Measurements from ENCODE around the gene TBC1D16.
"Not testable (repeated sequence)": the region's sequence is repeated elsewhere in the genome, so short reads cannot be mapped to it uniquely, and the experiment has no call there.

The TBC1D16 gene

GRCh38 chr17:79959042-79959441 is 76.6 kb downstream of the TBC1D16 start:
- H3K4me1 ChIP-seq (ENCODE audit: insufficient read depth, low read length), result no peaks in the 10 kb centered on the region; the same call in 1 of the 2 replicates
- H3K27me3 ChIP-seq (ENCODE audit: insufficient read depth, low read length, poor library complexity), result no peaks in the 10 kb centered on the region
- no peaks in the 10 kb centered on the region for H3K9me3 ChIP-seq (ENCODE audit: insufficient read depth, low read length, severe bottlenecking)
- ATAC-seq (ENCODE audit: insufficient read depth, low read depth), result no peak
- H3K36me3 ChIP-seq (ENCODE audit: insufficient read depth, low read length), result no peaks in the 10 kb centered on the region
- no peak overlapping the region for H2AFZ ChIP-seq (ENCODE audit: low read depth, low read length)
- no peak overlapping the region for H3K9ac ChIP-seq (ENCODE audit: low read depth, low read length)
- DNase-seq, result no peak
- H3K4me2 ChIP-seq (ENCODE audit: insufficient read depth, low read length), result no peak overlapping the region
- H3K4me3 ChIP-seq (ENCODE audit: low read depth in 1 of 2, low read length in 2 of 2), result no peak overlapping the region
- H3K27ac ChIP-seq (ENCODE audit: low read length), result no peak overlapping the region
- no peaks in the 10 kb centered on the region for H4K20me1 ChIP-seq (ENCODE audit: insufficient read depth, low read length)
- no peak for TF ChIP-seq EZH2 (IDR thresholded peaks at IDR 0.05; ENCODE audit: borderline replicate concordance, low read depth, low read length, severe bottlenecking)
- TF ChIP-seq, protein P1, sequence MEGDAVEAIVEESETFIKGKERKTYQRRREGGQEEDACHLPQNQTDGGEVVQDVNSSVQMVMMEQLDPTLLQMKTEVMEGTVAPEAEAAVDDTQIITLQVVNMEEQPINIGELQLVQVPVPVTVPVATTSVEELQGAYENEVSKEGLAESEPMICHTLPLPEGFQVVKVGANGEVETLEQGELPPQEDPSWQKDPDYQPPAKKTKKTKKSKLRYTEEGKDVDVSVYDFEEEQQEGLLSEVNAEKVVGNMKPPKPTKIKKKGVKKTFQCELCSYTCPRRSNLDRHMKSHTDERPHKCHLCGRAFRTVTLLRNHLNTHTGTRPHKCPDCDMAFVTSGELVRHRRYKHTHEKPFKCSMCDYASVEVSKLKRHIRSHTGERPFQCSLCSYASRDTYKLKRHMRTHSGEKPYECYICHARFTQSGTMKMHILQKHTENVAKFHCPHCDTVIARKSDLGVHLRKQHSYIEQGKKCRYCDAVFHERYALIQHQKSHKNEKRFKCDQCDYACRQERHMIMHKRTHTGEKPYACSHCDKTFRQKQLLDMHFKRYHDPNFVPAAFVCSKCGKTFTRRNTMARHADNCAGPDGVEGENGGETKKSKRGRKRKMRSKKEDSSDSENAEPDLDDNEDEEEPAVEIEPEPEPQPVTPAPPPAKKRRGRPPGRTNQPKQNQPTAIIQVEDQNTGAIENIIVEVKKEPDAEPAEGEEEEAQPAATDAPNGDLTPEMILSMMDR (IDR thresholded peaks at IDR 0.05; ENCODE audit: borderline replicate concordance, extremely low read depth, low read length, poor library complexity, severe bottlenecking), result no peak
- no peaks in the 10 kb centered on the region for H3K79me2 ChIP-seq (ENCODE audit: insufficient read depth, low read length)

GRCh38 chr17:79956853-79957252 is 78.8 kb downstream of the TBC1D16 start:
- TF ChIP-seq EZH2 (IDR thresholded peaks at IDR 0.05; ENCODE audit: borderline replicate concordance, low read depth, low read length, severe bottlenecking), result no peak
- TF ChIP-seq, protein P1 (IDR thresholded peaks at IDR 0.05; ENCODE audit: borderline replicate concordance, extremely low read depth, low read length, poor library complexity, severe bottlenecking), result no peak
- no peaks in the 10 kb centered on the region for H3K79me2 ChIP-seq (ENCODE audit: insufficient read depth, low read length)
- H3K9ac ChIP-seq (ENCODE audit: low read depth, low read length), result no peak overlapping the region

GRCh38 chr17:79956441-79956735 is 79.3 kb downstream of the TBC1D16 start:
- not testable (repeated sequence) for H3K4me3 ChIP-seq (ENCODE audit: low read depth in 1 of 2, low read length in 2 of 2); ATAC-seq (ENCODE audit: insufficient read depth, low read depth); H3K9me3 ChIP-seq (ENCODE audit: insufficient read depth, low read length, severe bottlenecking); H4K20me1 ChIP-seq (ENCODE audit: insufficient read depth, low read length); H3K4me2 ChIP-seq (ENCODE audit: insufficient read depth, low read length); H3K4me1 ChIP-seq (ENCODE audit: insufficient read depth, low read length); H3K9ac ChIP-seq (ENCODE audit: low read depth, low read length); H3K27me3 ChIP-seq (ENCODE audit: insufficient read depth, low read length, poor library complexity); DNase-seq; H3K36me3 ChIP-seq (ENCODE audit: insufficient read depth, low read length); H3K27ac ChIP-seq (ENCODE audit: low read length); H2AFZ ChIP-seq (ENCODE audit: low read depth, low read length); H3K79me2 ChIP-seq (ENCODE audit: insufficient read depth, low read length)

More at GRCh38 chr17:79956853-79957252, 78.8 kb downstream of the TBC1D16 start:
- ATAC-seq (ENCODE audit: insufficient read depth, low read depth), result no peak
- no peak overlapping the region for H3K27ac ChIP-seq (ENCODE audit: low read length)
- no peak overlapping the region for H2AFZ ChIP-seq (ENCODE audit: low read depth, low read length)
- H3K4me2 ChIP-seq (ENCODE audit: insufficient read depth, low read length), result no peak overlapping the region
- H3K36me3 ChIP-seq (ENCODE audit: insufficient read depth, low read length), result no peaks in the 10 kb centered on the region
- H3K4me3 ChIP-seq (ENCODE audit: low read depth in 1 of 2, low read length in 2 of 2), result no peak overlapping the region
- no peak for DNase-seq
- no peaks in the 10 kb centered on the region; the same call in 1 of the 2 replicates for H3K4me1 ChIP-seq (ENCODE audit: insufficient read depth, low read length)
- H4K20me1 ChIP-seq (ENCODE audit: insufficient read depth, low read length), result no peaks in the 10 kb centered on the region
- no peaks in the 10 kb centered on the region for H3K9me3 ChIP-seq (ENCODE audit: insufficient read depth, low read length, severe bottlenecking)
- H3K27me3 ChIP-seq (ENCODE audit: insufficient read depth, low read length, poor library complexity), result no peaks in the 10 kb centered on the region

- TF ChIP-seq, protein P1 (IDR thresholded peaks at IDR 0.05; ENCODE audit: borderline replicate concordance, extremely low read depth, low read length, poor library complexity, severe bottlenecking), result no peak
- no peak for TF ChIP-seq EZH2 (IDR thresholded peaks at IDR 0.05; ENCODE audit: borderline replicate concordance, low read depth, low read length, severe bottlenecking)
- no peak for DNase-seq
- H4K20me1 ChIP-seq (ENCODE audit: insufficient read depth, low read length), result no peaks in the 10 kb centered on the region
Measured at GRCh38 chr17:79955691-79956440, 79.8 kb downstream of the TBC1D16 start.

More at GRCh38 chr17:79955691-79956440, 79.8 kb downstream of the TBC1D16 start:
- Histone ChIP-seq H3K9ac (ENCODE audit: low read depth, low read length) (no peak overlapping the region), H3K9me3 (ENCODE audit: insufficient read depth, low read length, severe bottlenecking) (no peaks in the 10 kb centered on the region), H2AFZ (ENCODE audit: low read depth, low read length) (no peak overlapping the region), H3K27me3 (ENCODE audit: insufficient read depth, low read length, poor library complexity) (no peaks in the 10 kb centered on the region), H3K4me2 (ENCODE audit: insufficient read depth, low read length) (no peak overlapping the region), H3K79me2 (ENCODE audit: insufficient read depth, low read length) (no peaks in the 10 kb centered on the region), H3K36me3 (ENCODE audit: insufficient read depth, low read length) (no peaks in the 10 kb centered on the region), H3K4me1 (ENCODE audit: insufficient read depth, low read length) (no peaks in the 10 kb centered on the region; the same call in 1 of the 2 replicates), H3K4me3 (ENCODE audit: low read depth in 1 of 2, low read length in 2 of 2) (no peak overlapping the region), H3K27ac (ENCODE audit: low read length) (no peak overlapping the region)
- no peak for ATAC-seq (ENCODE audit: insufficient read depth, low read depth)
